H1 (cell line): ENCODE measurements around the gene NFAT5. TPM values are rescaled to one million over a fixed set of nuclear protein-coding genes. Genes with fewer than 3 reads are reported as not detected.

Experiments used
- ATF3 ChIP-seq: IDR thresholded peaks from 2 replicates; pipeline ENCODE4 v1.6.1; 2011; ENCODE audit warnings: low read depth, mild to moderate bottlenecking, low read length; ENCODE audit not compliant: insufficient read depth
- EZH2 ChIP-seq: fragments of 200-600 bp; sonication (generic); IDR thresholded peaks from 2 replicates; pipeline ENCODE4 v1.7.1; 2012; ENCODE audit warnings: low read depth, mild to moderate bottlenecking, moderate library complexity, low read length, inconsistent platforms; ENCODE audit not compliant: severe bottlenecking
- GABPA ChIP-seq: IDR thresholded peaks from 2 replicates; pipeline ENCODE4 v1.6.1; 2011; ENCODE audit warnings: mild to moderate bottlenecking, low read length, moderate library complexity, borderline replicate concordance; ENCODE audit not compliant: insufficient read depth
- JUND ChIP-seq: IDR thresholded peaks from 2 replicates; pipeline ENCODE4 v1.6.1; 2011; ENCODE audit warnings: mild to moderate bottlenecking, improper control_type of control experiment, low read length
- KDM4A ChIP-seq: IDR thresholded peaks from one replicate; pipeline ENCODE4 v1.7.1; 2012; ENCODE audit warnings: low read depth, mild to moderate bottlenecking, moderate library complexity, low read length, inconsistent platforms; ENCODE audit not compliant: severe bottlenecking
- POLR2A ChIP-seq, 2 experiments: IDR thresholded peaks; 1 replicate in 1 of 2; 2 replicates in 1 of 2; pipeline ENCODE4 v1.6.1; 2011; ENCODE audit warnings: low read depth in 2 of 2, low read length in 2 of 2, mild to moderate bottlenecking in 2 of 2; ENCODE audit errors: control extremely low read depth in 1 of 2
- SIX5 ChIP-seq: IDR thresholded peaks from 2 replicates; pipeline ENCODE4 v1.6.1; 2011; ENCODE audit warnings: mild to moderate bottlenecking, low read depth, low read length
- SP1 ChIP-seq: IDR thresholded peaks from 2 replicates; pipeline ENCODE4 v1.6.1; 2011; ENCODE audit warnings: low read depth, low read length
- polyA plus RNA-seq, 7 experiments: library from polyadenylated mRNA; depleted of rRNA in 3 of 7; stranded (reverse) in 5 of 7; unstranded in 2 of 7; fragments of >200 nt in 5 of 7; fragments of 200-250 nt in 2 of 7; gene quantifications; 1 replicate in 5 of 7; 2 replicates in 1 of 7; 4 replicates in 1 of 7; pipeline versions ENCODE4 v1.2.1 to v1.2.3, GENCODE V29; 2011 to 2013; ENCODE audit warnings: missing spikeins in 2 of 7, mixed read lengths in 2 of 7
- total RNA-seq: library from RNA; stranded (reverse); fragmentation: NEBNext Ultra II Directional; extraction: Animal tissue kit (Norgen Biotek cat#: 25700); gene quantifications from 2 replicates; pipeline ENCODE4 v1.2.1, GENCODE V29; 2021
- TF ChIP-seq, protein P1 (sequence below): fragments of 300-600 bp; sonication (generic); IDR thresholded peaks from 2 replicates; pipeline ENCODE4 v1.7.1; 2012; ENCODE audit warnings: low read length, moderate library complexity, mild to moderate bottlenecking, inconsistent platforms; ENCODE audit not compliant: insufficient replicate concordance
- TF ChIP-seq, protein P2 (sequence below): IDR thresholded peaks from 2 replicates; pipeline ENCODE4 v1.6.1; 2012; ENCODE audit warnings: inconsistent platforms

Gene NFAT5
- total and polyA plus RNA-seq, 2 of the 8 experiments (the other 6 are each of a cell fraction or from before 2014, with no cell fraction given): 8.9 to 29.0 TPM

GRCh38 chr16:69747115-69747514 is 181.3 kb downstream of the NFAT5 start (continued):
- TF ChIP-seq, protein P1, sequence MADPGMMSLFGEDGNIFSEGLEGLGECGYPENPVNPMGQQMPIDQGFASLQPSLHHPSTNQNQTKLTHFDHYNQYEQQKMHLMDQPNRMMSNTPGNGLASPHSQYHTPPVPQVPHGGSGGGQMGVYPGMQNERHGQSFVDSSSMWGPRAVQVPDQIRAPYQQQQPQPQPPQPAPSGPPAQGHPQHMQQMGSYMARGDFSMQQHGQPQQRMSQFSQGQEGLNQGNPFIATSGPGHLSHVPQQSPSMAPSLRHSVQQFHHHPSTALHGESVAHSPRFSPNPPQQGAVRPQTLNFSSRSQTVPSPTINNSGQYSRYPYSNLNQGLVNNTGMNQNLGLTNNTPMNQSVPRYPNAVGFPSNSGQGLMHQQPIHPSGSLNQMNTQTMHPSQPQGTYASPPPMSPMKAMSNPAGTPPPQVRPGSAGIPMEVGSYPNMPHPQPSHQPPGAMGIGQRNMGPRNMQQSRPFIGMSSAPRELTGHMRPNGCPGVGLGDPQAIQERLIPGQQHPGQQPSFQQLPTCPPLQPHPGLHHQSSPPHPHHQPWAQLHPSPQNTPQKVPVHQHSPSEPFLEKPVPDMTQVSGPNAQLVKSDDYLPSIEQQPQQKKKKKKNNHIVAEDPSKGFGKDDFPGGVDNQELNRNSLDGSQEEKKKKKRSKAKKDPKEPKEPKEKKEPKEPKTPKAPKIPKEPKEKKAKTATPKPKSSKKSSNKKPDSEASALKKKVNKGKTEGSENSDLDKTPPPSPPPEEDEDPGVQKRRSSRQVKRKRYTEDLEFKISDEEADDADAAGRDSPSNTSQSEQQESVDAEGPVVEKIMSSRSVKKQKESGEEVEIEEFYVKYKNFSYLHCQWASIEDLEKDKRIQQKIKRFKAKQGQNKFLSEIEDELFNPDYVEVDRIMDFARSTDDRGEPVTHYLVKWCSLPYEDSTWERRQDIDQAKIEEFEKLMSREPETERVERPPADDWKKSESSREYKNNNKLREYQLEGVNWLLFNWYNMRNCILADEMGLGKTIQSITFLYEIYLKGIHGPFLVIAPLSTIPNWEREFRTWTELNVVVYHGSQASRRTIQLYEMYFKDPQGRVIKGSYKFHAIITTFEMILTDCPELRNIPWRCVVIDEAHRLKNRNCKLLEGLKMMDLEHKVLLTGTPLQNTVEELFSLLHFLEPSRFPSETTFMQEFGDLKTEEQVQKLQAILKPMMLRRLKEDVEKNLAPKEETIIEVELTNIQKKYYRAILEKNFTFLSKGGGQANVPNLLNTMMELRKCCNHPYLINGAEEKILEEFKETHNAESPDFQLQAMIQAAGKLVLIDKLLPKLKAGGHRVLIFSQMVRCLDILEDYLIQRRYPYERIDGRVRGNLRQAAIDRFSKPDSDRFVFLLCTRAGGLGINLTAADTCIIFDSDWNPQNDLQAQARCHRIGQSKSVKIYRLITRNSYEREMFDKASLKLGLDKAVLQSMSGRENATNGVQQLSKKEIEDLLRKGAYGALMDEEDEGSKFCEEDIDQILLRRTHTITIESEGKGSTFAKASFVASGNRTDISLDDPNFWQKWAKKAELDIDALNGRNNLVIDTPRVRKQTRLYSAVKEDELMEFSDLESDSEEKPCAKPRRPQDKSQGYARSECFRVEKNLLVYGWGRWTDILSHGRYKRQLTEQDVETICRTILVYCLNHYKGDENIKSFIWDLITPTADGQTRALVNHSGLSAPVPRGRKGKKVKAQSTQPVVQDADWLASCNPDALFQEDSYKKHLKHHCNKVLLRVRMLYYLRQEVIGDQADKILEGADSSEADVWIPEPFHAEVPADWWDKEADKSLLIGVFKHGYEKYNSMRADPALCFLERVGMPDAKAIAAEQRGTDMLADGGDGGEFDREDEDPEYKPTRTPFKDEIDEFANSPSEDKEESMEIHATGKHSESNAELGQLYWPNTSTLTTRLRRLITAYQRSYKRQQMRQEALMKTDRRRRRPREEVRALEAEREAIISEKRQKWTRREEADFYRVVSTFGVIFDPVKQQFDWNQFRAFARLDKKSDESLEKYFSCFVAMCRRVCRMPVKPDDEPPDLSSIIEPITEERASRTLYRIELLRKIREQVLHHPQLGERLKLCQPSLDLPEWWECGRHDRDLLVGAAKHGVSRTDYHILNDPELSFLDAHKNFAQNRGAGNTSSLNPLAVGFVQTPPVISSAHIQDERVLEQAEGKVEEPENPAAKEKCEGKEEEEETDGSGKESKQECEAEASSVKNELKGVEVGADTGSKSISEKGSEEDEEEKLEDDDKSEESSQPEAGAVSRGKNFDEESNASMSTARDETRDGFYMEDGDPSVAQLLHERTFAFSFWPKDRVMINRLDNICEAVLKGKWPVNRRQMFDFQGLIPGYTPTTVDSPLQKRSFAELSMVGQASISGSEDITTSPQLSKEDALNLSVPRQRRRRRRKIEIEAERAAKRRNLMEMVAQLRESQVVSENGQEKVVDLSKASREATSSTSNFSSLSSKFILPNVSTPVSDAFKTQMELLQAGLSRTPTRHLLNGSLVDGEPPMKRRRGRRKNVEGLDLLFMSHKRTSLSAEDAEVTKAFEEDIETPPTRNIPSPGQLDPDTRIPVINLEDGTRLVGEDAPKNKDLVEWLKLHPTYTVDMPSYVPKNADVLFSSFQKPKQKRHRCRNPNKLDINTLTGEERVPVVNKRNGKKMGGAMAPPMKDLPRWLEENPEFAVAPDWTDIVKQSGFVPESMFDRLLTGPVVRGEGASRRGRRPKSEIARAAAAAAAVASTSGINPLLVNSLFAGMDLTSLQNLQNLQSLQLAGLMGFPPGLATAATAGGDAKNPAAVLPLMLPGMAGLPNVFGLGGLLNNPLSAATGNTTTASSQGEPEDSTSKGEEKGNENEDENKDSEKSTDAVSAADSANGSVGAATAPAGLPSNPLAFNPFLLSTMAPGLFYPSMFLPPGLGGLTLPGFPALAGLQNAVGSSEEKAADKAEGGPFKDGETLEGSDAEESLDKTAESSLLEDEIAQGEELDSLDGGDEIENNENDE: no peak
- TF ChIP-seq ATF3: no peak
- TF ChIP-seq SIX5: no peak
- TF ChIP-seq, protein P2, sequence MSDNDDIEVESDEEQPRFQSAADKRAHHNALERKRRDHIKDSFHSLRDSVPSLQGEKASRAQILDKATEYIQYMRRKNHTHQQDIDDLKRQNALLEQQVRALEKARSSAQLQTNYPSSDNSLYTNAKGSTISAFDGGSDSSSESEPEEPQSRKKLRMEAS: no peak
- no peak for TF ChIP-seq GABPA
- TF ChIP-seq SP1: no peak
- no peak for TF ChIP-seq KDM4A
- TF ChIP-seq POLR2A (IDR thresholded peaks at IDR 0.05; ENCODE audit: control extremely low read depth in 1 of 2, low read depth in 2 of 2, low read length in 2 of 2): no peak
- TF ChIP-seq EZH2: no peak
- TF ChIP-seq JUND: no peak
